D721Med (cell line): ENCODE measurements around the gene PABPN1.
A peak's percentile ranks its signal among the peaks of the same experiment; 100 is the strongest.

Experiments
- DNase-seq: peaks from one replicate; pipeline ENCODE4 v3.0.0; 2011; ENCODE audit warnings: low spot score; ENCODE audit not compliant: insufficient read length
- FAIRE-seq: peaks from 2 replicates; lab custom pipeline; 2011; peaks lifted over from hg19 to GRCh38; lab: Jason Lieb, UNC
- CTCF ChIP-seq: IDR thresholded peaks from 2 replicates; pipeline ENCODE4 v1.5.1; 2012; ENCODE audit warnings: mild to moderate bottlenecking, control low read depth; ENCODE audit not compliant: insufficient read depth; ENCODE audit errors: missing control alignments

PABPN1 gene

GRCh38 chr14:23359167-23359626, 37.9 kb downstream of the PABPN1 start:
- DNase-seq = no peak
- no peak for TF ChIP-seq CTCF
- no peak for FAIRE-seq

DNA sequence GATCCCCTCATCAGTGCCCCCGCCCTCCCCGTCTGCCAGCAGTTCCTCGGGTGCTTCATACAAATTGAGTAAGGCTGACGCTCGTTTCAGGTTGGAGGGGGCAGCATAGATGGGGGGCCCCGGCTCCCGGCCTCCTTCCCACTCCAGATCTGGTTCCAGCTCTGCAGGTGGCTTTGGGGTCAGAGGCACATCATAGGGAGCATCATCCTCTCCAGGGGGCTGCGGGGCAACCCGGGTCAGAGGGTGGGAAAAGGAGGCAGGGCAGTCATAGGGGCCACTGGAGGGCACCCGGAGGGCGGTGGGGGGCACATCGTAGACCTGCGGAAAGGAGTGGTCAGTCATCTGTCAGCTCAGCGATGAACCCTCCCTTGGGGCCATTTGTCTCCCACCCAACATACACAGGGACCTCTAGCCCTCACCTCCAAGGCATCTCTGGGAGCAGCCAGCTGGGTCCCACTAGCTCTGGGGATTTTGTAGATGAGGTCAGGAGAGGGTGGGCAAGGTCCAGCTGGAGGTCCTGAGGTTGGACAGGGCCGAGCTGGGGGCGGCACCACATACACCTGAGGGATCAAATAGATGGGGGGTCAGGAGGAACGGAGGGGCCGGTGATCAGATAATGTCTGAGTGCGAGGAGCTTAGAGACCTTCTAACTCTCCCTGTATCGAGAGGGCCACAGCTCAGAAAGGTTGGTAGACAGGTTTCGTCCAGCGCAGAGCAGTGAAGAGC, 38.6 kb downstream of the PABPN1 start:
- no peak for TF ChIP-seq CTCF
- FAIRE-seq = no peak
- DNase-seq = peak; percentile 8

DNA sequence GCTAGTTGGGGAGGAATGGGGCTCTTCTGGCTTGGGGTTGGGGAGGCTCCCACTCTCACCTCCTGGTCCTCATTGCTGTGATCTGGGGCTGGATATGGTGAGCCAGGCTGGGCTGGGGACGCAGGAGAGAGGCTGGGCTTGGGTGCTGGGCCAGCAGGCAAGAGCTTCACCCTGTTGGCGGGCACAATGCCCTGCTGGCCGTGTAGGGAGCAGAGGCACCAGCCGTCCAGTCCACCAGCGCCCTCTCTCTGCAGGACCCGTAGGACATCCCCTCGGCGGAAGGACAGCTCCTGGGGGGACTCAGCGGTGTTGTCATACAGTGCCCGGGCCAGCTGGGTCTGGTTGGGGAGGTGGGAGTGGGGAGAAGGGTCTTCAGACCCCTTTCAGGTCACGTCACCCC, 39.2 kb downstream of the PABPN1 start:
- DNase-seq (peak; percentile 26), FAIRE-seq (no peak)
- no peak for TF ChIP-seq CTCF

DNA sequence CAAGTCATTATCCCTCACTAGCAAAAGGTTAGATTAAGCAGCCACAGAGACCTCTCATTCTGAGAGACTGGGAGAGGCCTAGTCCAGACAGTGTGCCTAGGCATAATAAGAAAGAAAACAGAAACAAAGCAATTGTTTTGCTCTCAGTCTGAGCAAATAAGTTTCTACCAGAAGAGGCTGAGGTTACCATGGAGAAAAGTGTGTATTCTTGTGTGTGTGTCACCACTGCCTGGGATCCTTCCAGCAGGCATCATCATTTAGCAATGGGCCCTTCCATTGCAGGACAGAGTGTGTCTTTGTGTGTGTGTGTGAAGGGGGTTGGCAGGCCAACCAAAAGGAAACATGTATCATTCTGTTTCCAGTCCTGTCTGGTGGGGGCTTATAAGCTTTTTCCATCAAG, 40.1 kb downstream of the PABPN1 start:
- FAIRE-seq (no peak), DNase-seq (no peak)
- no peak for TF ChIP-seq CTCF

DNA sequence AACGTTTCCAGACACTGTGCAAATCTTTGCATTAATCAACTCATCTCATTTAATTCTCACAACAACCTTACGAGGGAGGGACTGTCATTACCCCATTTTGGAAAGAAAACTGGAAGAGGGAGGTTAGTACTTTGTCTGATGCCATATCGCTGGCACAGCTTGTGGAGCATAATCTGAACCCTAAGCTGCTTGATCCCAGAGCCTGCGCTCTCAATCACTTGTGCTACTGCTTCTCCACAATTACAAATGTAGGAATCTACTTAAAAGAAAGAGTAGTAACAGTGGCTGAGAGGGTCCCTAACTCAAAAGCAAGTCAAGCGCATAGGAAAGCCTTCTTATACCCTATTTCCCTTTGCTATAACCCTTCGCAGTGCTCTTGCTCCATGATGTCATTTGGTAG, 40.5 kb downstream of the PABPN1 start:
- FAIRE-seq (peak; percentile 67), DNase-seq (peak; percentile 57)
- TF ChIP-seq CTCF = no peak

DNA sequence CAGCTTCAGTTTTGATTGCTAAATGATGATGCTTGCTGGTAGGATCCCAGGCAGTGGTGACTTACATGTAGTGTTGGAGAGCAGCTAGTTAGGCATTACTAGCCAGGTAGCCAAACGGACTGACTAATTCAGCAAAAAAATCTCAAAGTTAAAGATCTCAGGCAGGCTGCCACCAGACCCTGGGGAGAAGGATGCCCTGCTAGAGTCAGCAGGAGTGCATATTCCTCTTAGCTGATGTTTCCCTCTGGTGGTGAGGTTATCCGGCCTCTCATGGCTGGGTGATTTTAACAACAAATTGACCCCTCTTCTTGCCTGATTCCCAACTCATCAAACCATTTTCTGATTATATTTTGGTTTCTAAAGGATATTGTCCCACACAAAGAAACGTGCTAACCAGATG, 40.9 kb downstream of the PABPN1 start:
- peak; percentile 25 for TF ChIP-seq CTCF
- FAIRE-seq (no peak), DNase-seq (no peak)

DNA sequence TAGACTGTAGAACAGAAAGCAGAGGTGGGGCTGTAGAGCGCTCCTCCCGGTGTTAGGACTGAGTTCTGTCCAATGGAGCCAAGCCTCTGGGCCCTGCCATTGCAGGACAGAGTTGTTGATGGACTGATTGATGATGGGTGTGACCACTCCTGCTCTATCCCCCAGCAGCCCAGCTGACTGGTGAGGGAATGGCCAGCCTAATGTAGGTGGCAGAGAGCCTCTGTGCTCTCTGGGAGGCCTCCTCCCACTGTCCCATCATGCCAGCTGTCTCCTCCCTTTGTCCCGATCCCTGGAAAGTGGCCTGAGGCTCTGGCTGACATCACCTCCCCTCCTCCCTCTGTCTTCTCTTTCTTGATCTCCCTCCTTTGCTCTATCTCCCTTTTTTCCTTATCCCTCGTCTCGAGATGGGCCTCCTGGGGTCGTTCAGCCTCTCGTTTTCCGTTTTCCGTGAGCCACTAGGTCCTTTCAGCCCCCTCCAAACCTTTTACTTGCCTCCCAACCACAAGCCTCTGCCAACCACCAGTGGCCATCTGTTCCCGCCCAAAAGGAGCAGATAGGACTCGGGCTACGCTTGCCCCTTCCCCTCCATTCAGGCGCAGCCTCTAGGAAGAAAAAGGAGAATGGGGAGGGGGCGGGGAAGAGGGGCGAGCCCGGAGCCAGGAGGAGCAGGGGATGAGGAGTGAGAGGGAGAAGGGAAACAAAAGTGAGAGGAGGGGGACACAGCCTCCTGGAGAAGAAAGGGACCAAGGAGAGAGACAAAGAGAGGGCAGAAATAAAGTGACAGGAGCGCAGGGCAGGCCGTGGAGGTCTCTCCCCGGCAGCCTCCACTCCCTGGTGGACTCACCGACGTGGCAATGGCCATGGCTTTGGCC, 43.1 kb downstream of the PABPN1 start:
- no peak for TF ChIP-seq CTCF
- no peak for DNase-seq
- no peak for FAIRE-seq
